ENCODE measurements around the gene GCC1. TPM values are rescaled to one million over a fixed set of nuclear protein-coding genes. Genes with fewer than 3 reads are reported as not detected.

GCC1 gene
- total RNA-seq, 2 donors from 2014 or later, result 13.7 to 23.1 TPM

- H3K9me3 ChIP-seq, result no peaks in the 10 kb centered on the region
- no peaks in the 10 kb centered on the region for H3K4me1 ChIP-seq
- H3K27ac ChIP-seq, result no peak overlapping the region
- ATAC-seq (no peak), DNase-seq (no peak)
- H3K4me3 ChIP-seq, result no peak overlapping the region
- TF ChIP-seq CTCF (IDR thresholded peaks at IDR 0.05) (no peak), POLR2A (IDR thresholded peaks at IDR 0.05) (no peak)
- 76 to 82% methylated on average over 3 of the region's 3 CpGs for WGBS, 2 donors
- H3K36me3 ChIP-seq (replicated peaks in 1 of 2; ENCODE audit: insufficient read depth in 1 of 2, low read depth in 2 of 2), result no peaks in the 10 kb centered on the region
- intact Hi-C loops (cut with DNase I), result no loop called here
- H3K27me3 ChIP-seq, result no peaks in the 10 kb centered on the region
Measured at GRCh38 chr7:127600885-127601284, 15.5 kb upstream of the GCC1 start.

- WGBS, 2 donors, result 59 to 66% methylated on average over 6 of the region's 6 CpGs
- no peaks in the 10 kb centered on the region for H3K27me3 ChIP-seq
- peaks cover 18% of the 10 kb centered on the region for H3K4me1 ChIP-seq
- ATAC-seq, result no peak
- no peak overlapping the region for H3K4me3 ChIP-seq
- intact Hi-C loops (cut with DNase I), result loop anchor here (10.0 kb wide), 1 partner anchor 46 kb away; no protein-coding TSS in a partner anchor
- no peaks in the 10 kb centered on the region for H3K36me3 ChIP-seq (replicated peaks in 1 of 2; ENCODE audit: insufficient read depth in 1 of 2, low read depth in 2 of 2)
- H3K9me3 ChIP-seq, result no peaks in the 10 kb centered on the region
- no peak for TF ChIP-seq POLR2A (IDR thresholded peaks at IDR 0.05)
- TF ChIP-seq CTCF (IDR thresholded peaks at IDR 0.05), result peak in 4 of 7 experiments; percentile 4 to 30 (median 17)
- no peak overlapping the region for H3K27ac ChIP-seq
- no peak for DNase-seq
Measured at GRCh38 chr7:127598318-127598717, 12.9 kb upstream of the GCC1 start.

- no peak overlapping the region for H3K4me3 ChIP-seq
- peaks cover 5 to 6% of the 10 kb centered on the region in 2 donors for H3K36me3 ChIP-seq (replicated peaks in 1 of 2; ENCODE audit: insufficient read depth in 1 of 2, low read depth in 2 of 2)
- H3K27ac ChIP-seq, result no peak overlapping the region
- H3K27me3 ChIP-seq, result no peaks in the 10 kb centered on the region
- H3K9me3 ChIP-seq, result no peaks in the 10 kb centered on the region
- 94 to 97% methylated on average over 3 to 5 of the region's 5 CpGs for WGBS, 2 donors
- DNase-seq, result no peak
- TF ChIP-seq POLR2A (IDR thresholded peaks at IDR 0.05), result no peak
- TF ChIP-seq CTCF (IDR thresholded peaks at IDR 0.05), result no peak
- intact Hi-C loops (cut with DNase I), result loop anchor here (10.0 kb wide), 1 partner anchor 49 kb away; no protein-coding TSS in a partner anchor
- no peak for ATAC-seq
- peaks cover 30% of the 10 kb centered on the region for H3K4me1 ChIP-seq
Measured at GRCh38 chr7:127595737-127596136, 10.3 kb upstream of the GCC1 start.

- 5 to 22% methylated on average over 1 of the region's 1 CpG for WGBS, 2 donors
- H3K27me3 ChIP-seq, result no peaks in the 10 kb centered on the region
- H3K9me3 ChIP-seq, result no peaks in the 10 kb centered on the region
- peaks cover 42% of the 10 kb centered on the region for H3K4me1 ChIP-seq
- no peak overlapping the region for H3K4me3 ChIP-seq
- intact Hi-C loops (cut with DNase I), result loop anchor here (10.0 kb wide), 1 partner anchor 50 kb away; no protein-coding TSS in a partner anchor
- H3K27ac ChIP-seq, result peak overlapping the region; percentile 71 to 91 (median 82)
- DNase-seq (peak; percentile 45 to 74 (median 64)), ATAC-seq (no peak)
- peaks cover 5 to 6% of the 10 kb centered on the region in 2 donors for H3K36me3 ChIP-seq (replicated peaks in 1 of 2; ENCODE audit: insufficient read depth in 1 of 2, low read depth in 2 of 2)
- TF ChIP-seq CTCF (IDR thresholded peaks at IDR 0.05) (no peak), POLR2A (IDR thresholded peaks at IDR 0.05) (no peak)
Measured at GRCh38 chr7:127594490-127594889, 9.1 kb upstream of the GCC1 start.

GRCh38 chr7:127592550-127592949 lies 7.2 kb upstream of the GCC1 start:
- H3K9me3 ChIP-seq, result no peaks in the 10 kb centered on the region
- H3K27me3 ChIP-seq, result no peaks in the 10 kb centered on the region
- ATAC-seq (no peak), DNase-seq (no peak)
- peaks cover 52% of the 10 kb centered on the region for H3K4me1 ChIP-seq
- intact Hi-C loops (cut with DNase I), result loop anchor here (10.0 kb wide), 1 partner anchor 52 kb away; no protein-coding TSS in a partner anchor
- TF ChIP-seq POLR2A (IDR thresholded peaks at IDR 0.05) (no peak), CTCF (IDR thresholded peaks at IDR 0.05) (no peak)
- H3K27ac ChIP-seq, result peak overlapping the region; percentile 71 to 91 (median 82)
- H3K4me3 ChIP-seq, result no peak overlapping the region
- peaks cover 5 to 6% of the 10 kb centered on the region in 2 donors for H3K36me3 ChIP-seq (replicated peaks in 1 of 2; ENCODE audit: insufficient read depth in 1 of 2, low read depth in 2 of 2)
- WGBS, 2 donors, result 68 to 79% methylated on average over 4 of the region's 4 CpGs

Data from body of pancreas (tissue), 4 donors.